Hindlimb muscle (tissue), 1 donor: ENCODE measurements around the gene PDGFRA. TPM values are rescaled to one million over a fixed set of nuclear protein-coding genes. Genes with fewer than 3 reads are reported as not detected.
A peak's percentile ranks its signal among the peaks of the same experiment; 100 is the strongest.

Experiments used
- DNase-seq: peaks from one replicate; pipeline ENCODE4 v3.0.0-alpha.2; 2013
- polyA plus RNA-seq: library from polyadenylated mRNA; unstranded; fragments of 120-200 nt; gene quantifications from one replicate; pipeline ENCODE4 v1.2.1, GENCODE V29; 2013; ENCODE audit not compliant: insufficient read length

PDGFRA gene
- polyA plus RNA-seq: 66.5 TPM

DNA sequence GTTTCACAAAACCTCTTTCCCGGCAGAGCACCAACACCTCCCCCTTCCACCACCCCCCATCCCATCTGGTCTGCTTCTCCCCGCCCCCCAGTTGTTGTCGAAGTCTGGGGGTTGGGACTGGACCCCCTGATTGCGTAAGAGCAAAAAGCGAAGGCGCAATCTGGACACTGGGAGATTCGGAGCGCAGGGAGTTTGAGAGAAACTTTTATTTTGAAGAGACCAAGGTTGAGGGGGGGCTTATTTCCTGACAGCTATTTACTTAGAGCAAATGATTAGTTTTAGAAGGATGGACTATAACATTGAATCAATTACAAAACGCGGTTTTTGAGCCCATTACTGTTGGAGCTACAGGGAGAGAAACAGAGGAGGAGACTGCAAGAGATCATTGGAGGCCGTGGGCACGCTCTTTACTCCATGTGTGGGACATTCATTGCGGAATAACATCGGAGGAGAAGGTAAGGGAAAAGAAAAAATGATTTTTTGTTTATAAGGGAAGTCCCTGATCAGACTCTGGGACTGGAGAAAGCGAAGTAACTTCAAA is at the start of gene PDGFRA:
PDGFRA (plus strand) TSS at position 333 of the 541 bp plus-strand sequence. CDS start 29,476 bp downstream, outside the sequence.
- DNase-seq: peak; percentile 90

DNA sequence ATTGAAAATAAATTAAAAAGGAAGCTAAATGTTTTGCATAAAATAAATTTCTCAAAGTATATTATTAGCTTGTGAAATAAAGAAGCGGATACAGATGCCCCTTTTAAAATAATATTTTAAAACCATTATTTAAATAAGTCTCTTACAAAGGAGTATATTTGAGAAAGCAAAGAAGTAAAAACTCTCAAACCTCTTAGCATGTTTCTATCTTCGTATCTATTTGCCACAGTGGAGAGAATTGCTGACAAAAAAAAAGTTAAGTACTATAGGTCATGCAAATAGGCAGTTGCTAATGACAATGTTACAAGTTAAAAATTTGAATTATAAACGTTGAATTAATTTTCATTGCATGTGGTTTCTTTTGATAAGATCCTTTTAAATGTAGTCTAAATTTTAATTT is 44.5 kb upstream of the PDGFRA start:
- DNase-seq: no peak

DNA sequence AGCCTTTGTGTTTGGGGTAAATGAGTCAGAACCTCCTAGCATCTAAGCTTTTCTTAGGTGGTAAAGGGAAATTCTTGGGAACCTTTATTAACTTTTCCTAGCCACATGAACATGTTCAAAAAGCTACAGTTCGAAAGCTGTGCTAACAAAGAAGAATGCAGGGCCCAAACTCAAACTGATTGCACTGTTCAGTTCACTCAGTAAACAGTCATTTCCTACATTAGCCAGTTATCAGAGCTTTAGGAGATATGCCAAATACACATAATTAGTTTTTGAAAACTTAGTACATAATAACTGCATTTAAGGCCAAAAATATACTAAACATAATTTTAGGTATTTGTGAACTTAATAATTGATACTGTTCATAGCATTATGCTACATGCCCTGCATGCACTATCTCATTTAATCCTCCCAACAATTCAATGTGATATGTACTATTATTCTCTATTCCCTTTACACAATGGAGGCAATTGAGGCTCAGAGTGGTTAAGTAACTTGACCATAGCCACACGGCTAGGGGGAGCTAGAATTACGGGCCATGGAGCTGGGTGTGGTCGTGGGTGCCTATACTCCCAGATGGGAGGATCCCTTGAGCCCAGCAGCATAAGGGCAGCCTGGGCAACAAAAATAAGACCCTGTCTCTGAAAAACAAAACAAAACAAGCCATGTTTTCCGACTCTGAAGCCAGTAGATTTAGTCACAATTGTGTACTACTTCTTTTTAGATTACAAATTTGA is 43.9 kb upstream of the PDGFRA start:
- no peak for DNase-seq

DNA sequence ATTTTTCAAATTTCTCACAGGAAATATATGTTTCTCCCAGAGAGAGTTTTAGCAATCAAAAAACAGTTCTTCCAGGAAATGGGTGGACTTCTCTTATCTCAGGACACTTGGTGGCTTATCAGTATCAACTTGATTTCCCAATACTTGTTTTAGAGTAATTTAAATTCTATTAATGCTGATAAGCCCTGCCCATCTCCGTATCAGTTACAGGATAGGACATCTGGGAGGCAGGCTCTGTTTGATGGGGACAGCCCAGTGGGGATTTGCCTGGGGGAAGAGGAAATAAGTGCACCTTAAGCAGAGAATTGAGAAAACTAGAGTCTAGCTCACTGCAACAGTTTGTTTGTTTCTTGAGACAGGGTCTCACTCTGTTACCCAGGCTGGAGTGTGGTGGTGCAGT is 43.2 kb upstream of the PDGFRA start:
- no peak for DNase-seq

DNA sequence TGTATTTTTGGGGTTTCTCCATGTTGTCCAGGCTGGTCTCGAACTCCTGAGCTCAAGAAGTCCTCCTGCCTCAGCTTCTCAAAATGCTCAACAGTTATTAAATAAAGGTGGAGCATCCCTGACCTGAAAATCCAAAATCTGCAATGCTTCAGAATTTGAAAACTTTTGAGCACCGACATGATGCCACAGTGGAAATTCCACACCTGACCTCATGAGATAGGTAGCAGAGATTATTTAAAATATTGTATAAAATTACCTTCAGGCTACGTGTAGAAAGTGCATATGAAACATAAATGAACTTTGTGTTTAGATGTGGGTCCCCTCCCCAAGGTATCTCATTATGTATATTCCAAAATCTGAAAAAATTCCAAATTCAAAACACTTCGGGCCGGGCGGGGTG is 42.7 kb upstream of the PDGFRA start:
- no peak for DNase-seq

DNA sequence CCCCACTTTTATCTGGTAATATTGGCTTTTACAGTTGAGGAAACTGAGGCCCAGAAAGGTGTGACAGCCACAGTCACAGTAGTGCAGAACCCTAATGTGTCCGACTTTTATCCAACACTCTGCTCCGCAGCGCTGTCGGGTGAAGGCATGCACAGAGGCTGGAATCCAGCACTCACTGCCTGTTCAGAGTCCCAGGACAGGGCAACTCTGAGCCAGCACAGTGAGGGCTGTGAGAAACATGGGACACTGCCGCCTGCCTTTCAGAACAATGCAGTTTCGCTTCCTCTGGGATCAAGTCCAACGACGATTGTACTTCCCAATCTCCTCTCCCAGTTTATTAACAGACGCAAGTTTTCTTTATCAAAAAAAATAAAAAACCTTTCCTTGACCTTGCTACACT is 41.9 kb upstream of the PDGFRA start:
- no peak for DNase-seq

DNA sequence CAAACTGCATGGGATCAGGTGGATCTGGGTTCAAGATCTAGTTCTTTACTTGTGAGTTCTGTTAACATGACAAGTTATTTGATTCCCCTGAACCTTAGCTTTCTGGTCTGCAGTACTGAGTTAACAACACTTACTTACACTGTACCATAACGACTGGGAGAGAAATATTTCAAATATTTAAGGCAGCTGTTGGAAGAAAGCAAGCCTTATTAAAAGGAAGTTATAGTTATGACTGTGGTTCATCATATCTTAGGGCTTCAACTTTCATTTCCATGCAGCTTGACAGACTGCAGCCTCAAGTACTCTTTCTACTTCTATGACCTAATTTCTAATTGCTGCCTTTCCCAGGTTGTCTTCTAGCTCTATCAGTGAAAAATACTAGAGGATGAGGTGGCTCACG is 40.0 kb upstream of the PDGFRA start:
- no peak for DNase-seq

DNA sequence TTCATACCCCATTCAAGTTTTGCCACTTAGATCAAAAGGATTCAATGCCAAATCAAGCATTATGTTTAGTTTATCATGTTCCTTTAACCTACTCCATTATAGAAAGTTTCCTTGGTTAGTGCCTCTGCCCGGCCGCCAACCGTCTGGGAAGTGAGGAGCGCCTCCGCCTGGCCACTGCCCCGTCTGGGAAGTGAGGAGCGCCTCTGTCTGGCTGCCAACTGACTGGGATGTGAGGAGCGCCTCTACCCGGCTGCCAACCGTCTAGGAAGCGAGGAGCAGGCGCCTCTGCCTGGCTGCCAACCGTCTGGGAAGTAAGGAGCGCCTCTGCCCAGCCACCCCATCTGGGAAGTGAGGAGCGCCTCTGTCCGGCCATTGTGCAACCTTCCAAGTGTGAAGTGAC is 36.3 kb upstream of the PDGFRA start:
- no peak for DNase-seq

DNA sequence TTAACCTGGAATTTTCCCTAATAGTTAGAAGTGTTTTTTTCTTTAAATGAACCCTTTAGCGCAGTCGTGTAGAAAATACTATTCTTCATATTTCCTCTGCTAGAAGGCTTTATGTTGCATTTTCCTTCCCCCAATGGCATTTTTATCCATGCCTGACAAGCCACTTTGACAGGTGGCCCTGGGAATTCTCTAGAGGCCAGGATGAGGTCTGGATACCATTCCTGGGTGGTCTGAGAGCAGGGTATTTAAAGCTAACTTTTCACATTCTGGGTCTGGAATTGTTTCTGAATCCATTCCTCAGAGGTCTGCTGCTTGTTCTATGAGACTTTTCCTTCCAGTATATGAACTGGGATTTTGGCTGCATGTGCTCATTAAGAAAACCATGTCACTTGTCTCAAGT is 31.2 kb upstream of the PDGFRA start:
- no peak for DNase-seq

DNA sequence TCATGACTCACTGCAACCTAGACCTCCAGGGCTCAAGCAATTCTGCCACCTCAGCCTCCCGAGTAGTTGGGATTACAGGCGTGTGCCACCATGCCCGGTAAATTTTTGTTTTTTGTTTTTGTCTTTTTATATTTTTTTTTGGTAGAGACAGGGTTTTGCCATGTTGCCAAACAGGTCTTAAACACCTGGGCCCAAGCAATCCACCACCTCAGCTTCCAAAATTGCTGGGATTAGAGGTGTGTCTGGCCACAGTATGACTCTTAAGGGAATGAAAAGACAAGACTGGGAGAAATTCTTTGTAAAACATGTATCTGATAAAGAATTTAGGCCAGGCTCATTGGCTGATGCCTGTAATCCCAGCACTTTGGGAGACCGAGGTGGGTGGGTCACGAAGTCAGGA is 29.2 kb upstream of the PDGFRA start:
- no peak for DNase-seq

DNA sequence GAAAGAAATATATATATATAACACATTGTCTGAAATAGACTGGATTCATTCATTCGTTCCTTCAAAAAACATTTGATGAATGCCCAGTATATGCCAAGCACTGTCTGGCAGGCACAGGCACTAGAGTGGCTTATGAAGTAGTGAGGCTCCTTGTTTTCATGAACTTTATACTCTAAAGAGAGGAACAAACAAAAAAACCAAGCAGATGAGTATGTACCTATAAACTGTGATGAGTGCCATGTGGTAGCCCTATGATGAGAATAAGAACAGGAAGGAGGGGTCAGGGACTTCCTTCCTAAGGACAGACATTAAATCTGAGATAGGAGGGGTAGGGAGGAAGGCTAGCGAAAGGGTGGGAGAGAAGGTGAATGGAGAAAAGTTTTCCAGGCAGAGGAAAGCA is 19.5 kb upstream of the PDGFRA start:
- no peak for DNase-seq

DNA sequence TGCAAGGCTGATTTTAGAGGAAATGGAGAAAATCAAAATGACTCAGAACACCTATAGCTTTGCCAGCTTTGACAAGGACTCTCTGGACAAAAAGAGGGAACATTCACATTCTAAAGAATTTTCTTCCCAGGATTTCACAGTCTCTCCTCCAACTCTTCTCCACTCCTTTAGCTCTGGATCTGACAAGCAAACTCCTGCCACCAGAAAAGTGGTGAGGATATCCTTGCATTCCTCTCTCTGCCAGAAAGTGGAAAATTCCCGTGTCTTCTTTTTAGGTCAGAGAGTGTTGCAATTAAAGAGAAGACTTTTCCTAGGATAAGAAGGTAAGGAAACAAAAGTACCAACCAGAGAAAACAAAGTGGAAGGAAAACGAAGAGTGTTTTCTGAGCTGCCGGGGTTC is 16.1 kb upstream of the PDGFRA start:
- no peak for DNase-seq

DNA sequence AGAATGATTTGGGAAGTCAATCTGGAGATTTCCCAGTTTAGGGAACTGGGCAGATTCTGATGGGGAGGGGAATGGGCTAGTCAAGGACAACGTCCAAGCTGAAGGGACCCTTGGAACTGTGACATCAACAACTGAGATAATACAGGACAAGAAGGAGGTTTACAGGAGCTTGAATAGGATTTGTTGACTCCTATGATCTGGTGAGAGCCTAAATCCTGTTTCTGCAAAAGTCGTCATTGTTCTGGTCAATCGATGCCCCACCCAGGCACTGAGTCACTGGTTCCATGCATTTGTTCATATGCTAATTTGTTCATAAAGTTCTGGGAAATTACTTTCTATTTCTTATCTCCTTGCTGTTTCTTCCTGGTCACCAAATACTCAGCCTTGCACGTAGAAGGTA is 15.3 kb upstream of the PDGFRA start:
- no peak for DNase-seq

DNA sequence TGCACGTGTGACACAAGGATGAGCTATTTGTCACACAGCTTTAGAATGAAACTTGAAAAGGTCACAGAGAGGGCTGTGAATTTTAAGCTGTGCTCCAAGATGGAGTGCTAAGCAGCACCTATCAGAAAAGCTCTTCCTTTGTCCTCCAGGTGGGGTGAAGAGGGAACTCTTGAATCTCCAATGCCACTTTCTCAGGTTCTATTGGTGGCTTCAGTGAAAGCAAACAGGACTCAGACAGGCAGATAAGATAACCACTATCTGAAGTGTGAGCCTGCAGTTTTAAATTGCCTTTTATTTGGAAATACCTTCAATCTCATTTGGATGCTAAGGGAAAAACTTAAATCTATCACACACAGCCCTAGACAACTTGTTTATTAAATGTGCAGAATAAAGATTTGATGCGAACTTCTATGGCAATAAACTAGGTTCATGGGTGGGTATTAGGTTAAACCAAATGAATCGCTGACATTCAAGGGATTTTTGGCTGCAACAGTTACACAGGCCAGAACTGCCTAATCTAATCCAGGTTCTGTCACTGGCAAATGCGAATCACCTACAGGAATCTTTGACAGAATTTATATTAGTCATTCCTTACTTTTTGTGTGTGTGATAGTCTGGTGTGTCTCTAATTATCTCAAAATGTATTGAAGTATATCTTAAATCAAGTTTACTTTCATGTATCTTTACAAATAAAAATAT is 13.6 kb upstream of the PDGFRA start:
- no peak for DNase-seq

DNA sequence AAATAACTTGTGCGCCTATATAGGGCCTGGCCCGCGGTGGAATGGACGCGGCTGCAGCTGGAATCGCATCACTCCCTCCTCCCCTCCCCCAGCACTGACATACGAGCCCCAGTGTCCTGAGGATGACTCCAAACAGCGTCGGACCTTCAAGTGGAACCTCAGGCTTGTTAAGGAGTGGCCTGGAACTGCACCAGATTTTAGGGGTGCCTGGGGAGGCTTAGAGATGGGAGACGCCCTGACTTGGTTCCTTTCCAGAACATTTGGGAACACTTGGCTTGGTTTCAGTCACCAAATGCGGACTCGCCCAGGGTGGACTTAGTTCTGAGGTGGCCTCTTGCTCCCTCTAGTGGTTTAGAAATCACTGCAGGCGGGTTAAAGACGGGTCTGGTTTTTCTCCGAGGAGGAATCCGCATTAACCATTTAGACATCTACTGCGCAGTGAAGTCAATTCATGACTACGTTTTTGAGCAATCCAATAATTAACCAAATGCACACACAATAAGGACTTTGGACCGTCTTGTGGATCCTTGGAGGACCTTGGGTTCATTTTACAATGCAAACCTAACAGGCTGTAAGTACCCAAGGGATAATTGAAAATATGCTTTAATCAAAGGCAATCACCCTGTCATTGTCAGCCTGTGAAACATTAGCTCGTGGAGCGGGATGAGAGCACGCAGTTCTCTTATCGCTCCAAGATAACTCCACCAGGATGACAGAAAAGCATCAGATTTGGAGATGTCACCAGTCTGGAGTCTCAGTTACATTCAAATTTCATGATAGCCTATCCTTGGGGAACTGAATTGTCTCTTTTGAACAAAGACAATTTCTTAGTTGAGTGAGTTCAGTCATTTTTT is 11.2 kb upstream of the PDGFRA start:
- peak; percentile 95 for DNase-seq

DNA sequence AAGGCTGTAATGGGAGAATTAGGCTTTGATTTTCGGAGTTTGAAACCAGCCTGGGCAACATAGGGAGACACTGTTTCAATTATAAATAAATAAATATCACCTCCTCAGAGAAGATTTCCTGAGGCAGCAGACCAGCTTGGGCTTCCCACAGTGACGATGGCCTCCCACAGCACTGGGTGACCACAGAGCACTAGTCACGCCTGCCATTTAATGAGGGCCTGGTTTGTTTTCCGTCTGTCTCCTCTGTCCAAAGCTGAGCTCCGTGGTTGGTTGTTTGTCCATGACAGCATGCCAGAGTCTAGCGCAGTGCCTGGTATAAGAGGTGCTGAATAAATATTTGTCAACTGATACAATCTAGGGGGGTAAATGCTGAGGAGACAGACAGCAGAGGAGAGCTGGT is 10.4 kb upstream of the PDGFRA start:
- DNase-seq: no peak

DNA sequence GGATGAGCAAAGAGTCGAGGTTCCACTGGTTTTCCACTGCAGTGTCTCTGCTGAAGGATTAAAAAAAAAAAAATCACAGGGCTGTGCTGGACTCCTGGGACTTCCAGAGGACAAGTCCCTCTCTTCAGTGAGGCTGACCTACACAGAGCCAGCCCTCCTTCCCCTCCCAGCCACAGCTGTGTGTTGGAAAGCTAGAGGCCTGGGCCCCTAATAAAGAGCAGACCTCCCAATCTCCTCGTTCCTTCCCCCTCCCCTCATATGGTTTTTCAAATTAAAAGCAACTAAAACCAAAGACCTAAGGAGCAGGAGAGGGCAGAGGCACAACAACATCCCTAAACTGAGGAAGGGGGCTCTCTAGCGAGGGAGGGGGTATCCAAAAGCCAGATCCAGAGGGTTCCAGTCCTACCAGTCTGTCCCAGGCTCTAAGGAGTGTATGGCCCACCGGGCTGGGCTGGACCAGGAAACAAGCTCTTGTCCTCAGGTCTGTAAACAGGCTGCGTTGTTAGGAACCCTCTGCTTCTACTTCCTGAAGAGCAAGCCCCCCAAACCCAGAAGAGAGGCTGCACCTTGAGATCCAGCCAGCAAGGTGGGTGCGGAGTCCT is 4.0 kb upstream of the PDGFRA start:
- peak; percentile 73 for DNase-seq

DNA sequence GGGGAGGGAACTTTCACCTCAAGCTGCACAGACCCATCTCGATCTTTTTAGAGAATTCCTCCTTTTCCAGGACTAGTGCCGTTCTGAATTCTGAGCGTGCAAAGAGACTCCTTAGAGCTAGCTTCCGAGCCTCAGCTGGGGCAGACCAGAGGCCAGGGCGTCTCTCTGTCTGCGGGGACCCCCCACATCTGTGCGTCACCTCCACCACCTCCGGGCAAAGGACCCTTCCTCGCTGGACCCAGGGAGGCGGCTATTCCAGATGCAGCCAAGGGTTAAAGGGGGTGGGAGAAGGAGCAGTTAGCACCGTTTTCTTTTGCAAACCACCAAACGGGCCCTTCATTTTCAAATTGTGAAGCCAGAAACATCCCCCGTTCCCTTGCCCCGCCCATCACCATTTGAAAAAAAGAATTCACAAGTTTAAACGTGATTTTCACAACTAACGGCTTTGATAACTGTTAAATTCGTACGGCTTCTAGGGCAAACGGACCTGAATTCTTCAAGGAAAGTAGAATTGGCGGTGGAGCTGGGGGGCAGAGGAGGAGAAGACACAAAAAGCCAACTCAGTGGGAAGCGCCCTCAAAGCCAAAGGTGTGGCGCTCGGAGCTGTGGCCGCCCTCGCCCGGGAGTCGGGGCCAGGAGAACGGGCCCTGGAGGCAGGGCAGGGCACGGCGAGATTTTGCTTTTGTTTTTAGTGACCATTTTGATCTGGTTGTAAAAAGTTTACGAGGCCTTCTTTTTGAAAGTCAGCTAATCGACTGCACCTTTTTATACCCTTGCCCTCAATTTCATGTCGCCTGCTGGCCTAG is 3.3 kb upstream of the PDGFRA start:
- no peak for DNase-seq

DNA sequence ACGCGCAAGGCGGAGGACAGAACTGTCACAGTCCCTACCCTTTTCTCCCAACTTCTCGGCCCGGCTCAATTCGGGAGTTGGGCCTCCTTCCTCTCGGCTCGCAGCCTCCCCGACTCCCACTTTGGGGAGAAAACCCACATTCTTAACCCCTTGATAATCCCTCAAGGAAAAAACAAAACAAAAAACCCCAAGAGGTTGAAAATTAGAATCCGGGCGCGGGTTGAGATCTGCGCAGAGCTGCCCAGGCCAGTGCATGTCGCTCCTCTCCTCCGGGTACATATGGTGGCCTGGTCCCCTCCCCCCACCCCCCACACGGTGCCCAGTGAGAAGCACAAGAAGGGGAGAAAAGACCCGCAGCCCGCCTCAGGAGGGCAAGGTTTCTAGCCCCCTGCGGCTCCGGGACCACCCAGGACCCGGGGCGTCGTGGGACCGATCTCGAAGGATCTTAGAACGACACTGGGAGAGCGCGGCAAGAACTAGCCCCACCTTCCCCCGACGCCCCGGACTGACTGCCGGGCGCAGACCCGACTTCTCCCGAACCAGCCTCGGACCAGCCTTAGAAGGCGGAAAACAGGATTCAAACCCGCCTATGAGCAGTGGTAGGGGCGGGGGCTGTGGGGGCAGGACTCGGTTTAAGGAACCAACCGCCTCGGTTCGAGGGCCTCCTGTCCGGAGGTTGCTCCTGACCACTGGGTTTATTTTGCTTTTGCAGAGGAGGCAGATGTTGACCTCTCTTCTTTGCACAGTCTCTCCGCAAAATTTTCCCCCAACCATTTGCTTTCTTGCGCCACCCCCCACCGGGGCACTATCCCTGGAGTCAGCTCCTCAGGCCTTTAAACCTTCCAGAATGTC is 2.5 kb upstream of the PDGFRA start:
- DNase-seq: peak; percentile 85

DNA sequence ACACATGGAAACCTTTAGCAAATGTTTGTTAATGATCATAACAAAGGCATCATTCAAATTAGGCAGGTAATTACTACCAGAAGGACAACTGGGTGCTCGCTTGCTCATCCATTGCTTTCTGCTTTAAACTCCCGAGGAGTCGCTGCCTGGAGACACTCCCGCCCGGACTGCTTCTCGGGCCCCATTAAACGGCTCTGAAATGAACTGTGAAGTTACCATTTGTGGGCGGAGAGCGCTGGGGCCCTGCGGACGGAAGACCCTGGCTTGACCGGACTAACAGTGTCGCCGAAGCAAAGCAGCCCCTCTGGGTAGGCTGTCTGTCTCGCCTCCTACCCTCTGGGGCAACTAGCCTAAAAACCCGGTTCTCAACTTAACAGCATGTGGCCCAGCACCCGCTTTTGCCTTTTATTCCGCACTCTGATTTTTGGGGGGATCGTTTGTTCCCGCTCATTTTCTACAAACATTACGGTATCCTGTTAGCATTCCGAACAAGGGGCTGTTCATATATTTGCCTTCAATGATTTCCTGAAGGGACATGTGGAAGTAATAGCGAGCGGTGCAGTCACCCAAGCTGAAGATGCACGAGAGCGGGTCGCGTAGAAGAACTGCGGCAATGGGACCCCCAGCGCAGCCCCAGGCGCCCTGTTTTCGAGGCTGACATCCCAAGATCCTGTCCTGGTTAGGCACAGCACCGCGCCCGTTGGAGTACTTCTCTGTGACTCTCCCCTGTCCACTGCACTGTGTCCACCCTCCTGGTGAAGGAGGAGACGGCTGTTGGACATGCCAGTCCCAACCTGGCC is 1.6 kb upstream of the PDGFRA start:
- DNase-seq: peak; percentile 80
